WTC11 (cell line): ENCODE data around the gene IRX3. TPM values are rescaled to one million over a fixed set of nuclear protein-coding genes. Genes with fewer than 3 reads are reported as not detected.

Experiments
- ATAC-seq: fragments of 200-7000 bp; cut with Tn5 transposase; 2 replicates; pipeline ENCODE4 v1.10.0; 2021; ENCODE audit warnings: mild to moderate bottlenecking, moderate library complexity
- CTCF ChIA-PET: fragments of 300-600 bp; sonication (Branson Sonifier 250); formaldehyde crosslinking; loops from one replicate; lab custom pipeline; 2021; ENCODE audit warnings: antibody characterized with exemption; lab: Charles Lee
- POLR2A ChIA-PET: fragments of 350-600 bp; sonication (Branson Sonifier 250); formaldehyde crosslinking; loops from one replicate; lab custom pipeline; 2021; ENCODE audit warnings: antibody characterized with exemption; lab: Charles Lee
- DNase-seq: peaks from one replicate; pipeline ENCODE4 v3.0.0; 2021; ENCODE audit warnings: low spot score
- H3K27ac Mint-ChIP-seq: 2 replicates; pipeline ENCODE4 v1.8.0; 2021; ENCODE audit warnings: mixed read lengths
- H3K27me3 Mint-ChIP-seq: 2 replicates; pipeline ENCODE4 v1.8.0; 2021; ENCODE audit warnings: low read depth, mild to moderate bottlenecking, moderate library complexity, mixed read lengths
- H3K36me3 Mint-ChIP-seq: 2 replicates; pipeline ENCODE4 v1.8.0; 2021; ENCODE audit warnings: mixed read lengths
- H3K4me1 Mint-ChIP-seq: 2 replicates; pipeline ENCODE4 v1.8.0; 2022; ENCODE audit warnings: mixed read lengths
- H3K4me3 Mint-ChIP-seq: 2 replicates; pipeline ENCODE4 v1.8.0; 2021; ENCODE audit warnings: mild to moderate bottlenecking, moderate library complexity, mixed read lengths
- H3K9me3 Mint-ChIP-seq: 2 replicates; pipeline ENCODE4 v1.8.0; 2021; ENCODE audit warnings: mixed read lengths
- CBFB ChIP-seq: sonication (generic); formaldehyde crosslinking; IDR thresholded peaks from 2 replicates; pipeline ENCODE4 v1.8.1; 2022; ENCODE audit warnings: mild to moderate bottlenecking, low read depth, missing genetic modification reagents
- CREB1 ChIP-seq: sonication (generic); formaldehyde crosslinking; IDR thresholded peaks from 2 replicates; pipeline ENCODE4 v1.8.0; 2023; ENCODE audit warnings: mild to moderate bottlenecking, missing genetic modification reagents
- CTCF ChIP-seq: fragments of 200-600 bp; IDR thresholded peaks from 2 replicates; pipeline ENCODE4 v1.8.0; 2022; ENCODE audit warnings: antibody characterized with exemption
- E2F5 ChIP-seq: sonication (generic); formaldehyde crosslinking; IDR thresholded peaks from 2 replicates; pipeline ENCODE4 v1.8.1; 2022; ENCODE audit warnings: mild to moderate bottlenecking, moderate library complexity, missing genetic modification reagents
- ELF4 ChIP-seq: sonication (generic); formaldehyde crosslinking; IDR thresholded peaks from 2 replicates; pipeline ENCODE4 v1.8.1; 2022; ENCODE audit warnings: low read depth, mild to moderate bottlenecking, moderate library complexity, missing genetic modification reagents
- EMX1 ChIP-seq: fragments of 250-450 bp; sonication (Bioruptor Pico); IDR thresholded peaks from 2 replicates; pipeline ENCODE4 v1.8.0; 2021; ENCODE audit warnings: mild to moderate bottlenecking
- ERG ChIP-seq: fragments of 250-450 bp; sonication (Bioruptor Pico); IDR thresholded peaks from 2 replicates; pipeline ENCODE4 v1.8.0; 2021; ENCODE audit warnings: mild to moderate bottlenecking
- FOXJ3 ChIP-seq: sonication (generic); formaldehyde crosslinking; IDR thresholded peaks from 2 replicates; pipeline ENCODE4 v1.9.0; 2021; ENCODE audit warnings: missing genetic modification reagents, mild to moderate bottlenecking, borderline replicate concordance
- FOXK1 ChIP-seq: sonication (generic); formaldehyde crosslinking; IDR thresholded peaks from 2 replicates; pipeline ENCODE4 v1.8.0; 2022; ENCODE audit warnings: mild to moderate bottlenecking, moderate library complexity, missing genetic modification reagents
- FOXP1 ChIP-seq: sonication (generic); formaldehyde crosslinking; IDR thresholded peaks from 2 replicates; pipeline ENCODE4 v1.8.0; 2022; ENCODE audit warnings: missing genetic modification reagents, mild to moderate bottlenecking, moderate library complexity, borderline replicate concordance
- HMGXB4 ChIP-seq: sonication (generic); formaldehyde crosslinking; IDR thresholded peaks from 2 replicates; pipeline ENCODE4 v1.8.1; 2023; ENCODE audit warnings: mild to moderate bottlenecking, moderate library complexity, missing genetic modification reagents
- IRF2 ChIP-seq: sonication (generic); formaldehyde crosslinking; IDR thresholded peaks from 2 replicates; pipeline ENCODE4 v1.8.0; 2022; ENCODE audit warnings: low read depth, missing genetic modification reagents, borderline replicate concordance
- KAT7 ChIP-seq: sonication (generic); formaldehyde crosslinking; IDR thresholded peaks from 2 replicates; pipeline ENCODE4 v1.8.1; 2023; ENCODE audit warnings: missing genetic modification reagents, mild to moderate bottlenecking, borderline replicate concordance
- NFE2L1 ChIP-seq: sonication (generic); formaldehyde crosslinking; IDR thresholded peaks from 2 replicates; pipeline ENCODE4 v1.8.1; 2023; ENCODE audit warnings: missing genetic modification reagents
- NFYB ChIP-seq: sonication (generic); formaldehyde crosslinking; conservative IDR thresholded peaks from 2 replicates; pipeline ENCODE4 v1.8.0; 2022; ENCODE audit warnings: low read depth, missing genetic modification reagents
- NR2C2 ChIP-seq: sonication (generic); formaldehyde crosslinking; IDR thresholded peaks from 2 replicates; pipeline ENCODE4 v1.8.0; 2022; ENCODE audit warnings: mild to moderate bottlenecking, missing genetic modification reagents
- RELA ChIP-seq: sonication (generic); formaldehyde crosslinking; IDR thresholded peaks from 2 replicates; pipeline ENCODE4 v1.8.1; 2022; ENCODE audit warnings: missing genetic modification reagents, mild to moderate bottlenecking, borderline replicate concordance
- SMAD3 ChIP-seq: sonication (generic); formaldehyde crosslinking; IDR thresholded peaks from 2 replicates; pipeline ENCODE4 v1.8.0; 2022; ENCODE audit warnings: missing genetic modification reagents, mild to moderate bottlenecking, borderline replicate concordance
- SMAD4 ChIP-seq: sonication (generic); formaldehyde crosslinking; IDR thresholded peaks from 2 replicates; pipeline ENCODE4 v1.8.0; 2022; ENCODE audit warnings: mild to moderate bottlenecking, missing genetic modification reagents
- SOX15 ChIP-seq: fragments of 250-450 bp; sonication (Bioruptor Pico); IDR thresholded peaks from 2 replicates; pipeline ENCODE4 v1.9.0; 2021; ENCODE audit warnings: mild to moderate bottlenecking
- TEAD4 ChIP-seq: sonication (generic); formaldehyde crosslinking; IDR thresholded peaks from 2 replicates; pipeline ENCODE4 v1.8.0; 2022; ENCODE audit warnings: mild to moderate bottlenecking, missing genetic modification reagents
- TP53 ChIP-seq: sonication (generic); formaldehyde crosslinking; IDR thresholded peaks from 2 replicates; pipeline ENCODE4 v1.8.1; 2023; ENCODE audit warnings: mild to moderate bottlenecking, missing genetic modification reagents
- ZNF219 ChIP-seq: sonication (generic); formaldehyde crosslinking; IDR thresholded peaks from 2 replicates; pipeline ENCODE4 v1.8.0; 2023; ENCODE audit warnings: missing genetic modification reagents, mild to moderate bottlenecking, borderline replicate concordance
- ZNF232 ChIP-seq: sonication (generic); formaldehyde crosslinking; IDR thresholded peaks from 2 replicates; pipeline ENCODE4 v1.8.0; 2022; ENCODE audit warnings: mild to moderate bottlenecking, missing genetic modification reagents
- ZNF317 ChIP-seq: sonication (generic); formaldehyde crosslinking; IDR thresholded peaks from 2 replicates; pipeline ENCODE4 v1.8.1; 2023; ENCODE audit warnings: low read depth, mild to moderate bottlenecking, moderate library complexity, missing genetic modification reagents, borderline replicate concordance
- ZNF532 ChIP-seq: fragments of 250-450 bp; sonication (Bioruptor Pico); IDR thresholded peaks from 2 replicates; pipeline ENCODE4 v1.9.0; 2021; ENCODE audit warnings: mild to moderate bottlenecking, borderline replicate concordance
- total RNA-seq: library from RNA; stranded (reverse); gene quantifications from 3 replicates; pipeline ENCODE4 v1.2.3, GENCODE V29; 2021

Gene IRX3
- total RNA-seq, 1 experiment from 2014 or later: 1.1 TPM

- H3K9me3 Mint-ChIP-seq: no peaks in the 10 kb centered on the region
These were observed 32.4 kb upstream of the IRX3 start for GRCh38 chr16:54318941-54319340.

GRCh38 chr16:54317101-54317611 lies 30.6 kb upstream of the IRX3 start:
- H3K4me3 Mint-ChIP-seq: no peak overlapping the region
- H3K27me3 Mint-ChIP-seq: peaks cover 25% of the 10 kb centered on the region
- no peak overlapping the region for H3K27ac Mint-ChIP-seq
- peaks cover 23% of the 10 kb centered on the region for H3K4me1 Mint-ChIP-seq
- no peaks in the 10 kb centered on the region for H3K36me3 Mint-ChIP-seq
- ATAC-seq (no peak), DNase-seq (no peak)
- CTCF ChIA-PET: no interaction called here
- POLR2A ChIA-PET: no interaction called here
- peaks cover 5% of the 10 kb centered on the region; the same call in 1 of the 2 replicates for H3K9me3 Mint-ChIP-seq
- TF ChIP-seq CTCF (no peak), E2F5 (no peak), CREB1 (CRISPR knock-in tag) (no peak), CBFB (CRISPR knock-in tag) (no peak), HMGXB4 (CRISPR knock-in tag) (no peak), NFE2L1 (CRISPR knock-in tag) (no peak), ZNF232 (CRISPR knock-in tag) (no peak), ZNF317 (no peak), ELF4 (CRISPR knock-in tag) (no peak), SMAD4 (no peak), SMAD3 (CRISPR knock-in tag) (no peak), NR2C2 (CRISPR knock-in tag) (no peak), SOX15 (CRISPR knock-in tag) (no peak), EMX1 (CRISPR knock-in tag) (no peak)

More at GRCh38 chr16:54318941-54319340, 32.4 kb upstream of the IRX3 start:
- DNase-seq (no peak), ATAC-seq (no peak)
- Mint-ChIP-seq H3K27ac (no peak overlapping the region), H3K4me1 (peaks cover 23% of the 10 kb centered on the region), H3K27me3 (peaks cover 40% of the 10 kb centered on the region), H3K4me3 (no peak overlapping the region), H3K36me3 (no peaks in the 10 kb centered on the region)
- POLR2A ChIA-PET: no interaction called here
- TF ChIP-seq ZNF532: no peak
- TF ChIP-seq TEAD4 (CRISPR knock-in tag): no peak
- TF ChIP-seq RELA (CRISPR knock-in tag): no peak
- TF ChIP-seq ZNF219: no peak
- no peak for TF ChIP-seq ERG (CRISPR knock-in tag)
- TF ChIP-seq FOXK1: no peak
- TF ChIP-seq FOXJ3 (CRISPR knock-in tag): no peak
- TF ChIP-seq CREB1 (CRISPR knock-in tag): no peak
- no peak for TF ChIP-seq NFYB (CRISPR knock-in tag)
- TF ChIP-seq TP53 (CRISPR knock-in tag): no peak
- TF ChIP-seq EMX1 (CRISPR knock-in tag): no peak
- no peak for TF ChIP-seq IRF2 (CRISPR knock-in tag)
- TF ChIP-seq KAT7 (CRISPR knock-in tag): no peak
- TF ChIP-seq SMAD4: no peak
- no peak for TF ChIP-seq FOXP1 (CRISPR knock-in tag)
- CTCF ChIA-PET: no interaction called here
